DND-41 (cell line): Measurements from ENCODE around the gene RNF220.

Experiments used
- ATAC-seq: fragments of 200-7000 bp; cut with Tn5 transposase; 3 replicates; pipeline ENCODE4 v1.9.1; 2021; ENCODE audit warnings: low read depth; ENCODE audit not compliant: insufficient read depth
- DNase-seq: peaks from one replicate; pipeline ENCODE4 v3.0.0-alpha.2; 2020
- H2AFZ ChIP-seq: 2 replicates; pipeline ENCODE4 v1.6.0; 2012; ENCODE audit warnings: low read depth, low read length
- H3K27ac ChIP-seq: 2 replicates; pipeline ENCODE4 v1.5.1; 2012; ENCODE audit warnings: low read length, inconsistent platforms
- H3K27me3 ChIP-seq: fragments of 200-600 bp; sonication (generic); 2 replicates; pipeline ENCODE4 v1.6.0; 2012; ENCODE audit warnings: low read length, mild to moderate bottlenecking, inconsistent platforms; ENCODE audit not compliant: insufficient read depth, poor library complexity
- H3K36me3 ChIP-seq: 2 replicates; pipeline ENCODE4 v1.5.1; 2012; ENCODE audit warnings: low read length, inconsistent platforms; ENCODE audit not compliant: insufficient read depth
- H3K4me1 ChIP-seq: 2 replicates; pipeline ENCODE4 v1.5.1; 2012; ENCODE audit warnings: mild to moderate bottlenecking, low read length; ENCODE audit not compliant: insufficient read depth
- H3K4me2 ChIP-seq: 2 replicates; pipeline ENCODE4 v1.6.0; 2012; ENCODE audit warnings: mild to moderate bottlenecking, moderate library complexity, low read length, inconsistent platforms; ENCODE audit not compliant: insufficient read depth
- H3K4me3 ChIP-seq, 2 experiments: fragments of 200-600 bp in 1 of 2; shearing (Covaris generic) in 1 of 2; 2 replicates each; pipeline ENCODE4 v1.5.1; 2012 to 2016; ENCODE audit warnings: inconsistent platforms in 2 of 2, low read length in 2 of 2, mild to moderate bottlenecking in 2 of 2, low read depth in 1 of 2, moderate library complexity in 1 of 2
- H3K79me2 ChIP-seq: 2 replicates; pipeline ENCODE4 v1.6.0; 2012; ENCODE audit warnings: low read length, inconsistent platforms; ENCODE audit not compliant: insufficient read depth
- H3K9ac ChIP-seq: 2 replicates; pipeline ENCODE4 v1.6.0; 2012; ENCODE audit warnings: low read depth, mild to moderate bottlenecking, inconsistent platforms, low read length, moderate library complexity
- H3K9me3 ChIP-seq: 2 replicates; pipeline ENCODE4 v1.5.1; 2012; ENCODE audit warnings: low read length, moderate library complexity, mild to moderate bottlenecking, inconsistent platforms; ENCODE audit not compliant: insufficient read depth, severe bottlenecking
- H4K20me1 ChIP-seq: 2 replicates; pipeline ENCODE4 v1.6.0; 2012; ENCODE audit warnings: low read length; ENCODE audit not compliant: insufficient read depth
- EZH2 ChIP-seq: IDR thresholded peaks from 3 replicates; pipeline ENCODE4 v1.6.1; 2012; ENCODE audit warnings: borderline replicate concordance, low read depth, mild to moderate bottlenecking, moderate library complexity, low read length, inconsistent platforms; ENCODE audit not compliant: severe bottlenecking
- TF ChIP-seq, protein P1 (sequence below): IDR thresholded peaks from 2 replicates; pipeline ENCODE4 v1.5.1; 2012; ENCODE audit warnings: borderline replicate concordance, low read length, moderate library complexity, mild to moderate bottlenecking; ENCODE audit not compliant: poor library complexity, severe bottlenecking; ENCODE audit errors: extremely low read depth

Gene RNF220

DNA sequence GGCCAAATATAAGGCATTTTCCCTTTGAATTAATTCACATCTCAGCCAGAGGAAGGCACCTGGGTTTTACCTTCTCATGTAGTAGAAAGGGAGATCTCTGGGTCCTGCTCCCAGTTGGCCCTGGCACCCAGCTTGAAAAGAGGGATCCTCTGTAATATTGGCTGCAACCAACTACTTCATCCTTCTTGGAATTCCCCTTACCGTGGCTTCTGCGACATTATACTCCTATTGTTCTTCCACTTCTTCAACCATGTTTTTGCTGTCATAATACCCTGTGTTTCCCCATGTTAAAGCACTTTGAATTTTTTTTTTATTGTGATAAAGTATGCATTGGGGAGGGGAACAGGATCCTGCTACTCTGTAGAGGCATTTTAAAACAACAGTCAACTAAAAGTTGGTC, 26.8 kb downstream of the RNF220 start:
- DNase-seq (no peak), ATAC-seq (no peak)
- Histone ChIP-seq H3K27ac (no peak overlapping the region), H3K36me3 (no peaks in the 10 kb centered on the region), H4K20me1 (no peaks in the 10 kb centered on the region), H3K4me2 (no peak overlapping the region), H3K9ac (no peak overlapping the region), H3K4me3 (no peak overlapping the region), H3K9me3 (no peaks in the 10 kb centered on the region), H2AFZ (no peak overlapping the region), H3K27me3 (peaks cover 28% of the 10 kb centered on the region), H3K79me2 (no peaks in the 10 kb centered on the region), H3K4me1 (no peaks in the 10 kb centered on the region)
- TF ChIP-seq EZH2, result no peak
- TF ChIP-seq, protein P1, sequence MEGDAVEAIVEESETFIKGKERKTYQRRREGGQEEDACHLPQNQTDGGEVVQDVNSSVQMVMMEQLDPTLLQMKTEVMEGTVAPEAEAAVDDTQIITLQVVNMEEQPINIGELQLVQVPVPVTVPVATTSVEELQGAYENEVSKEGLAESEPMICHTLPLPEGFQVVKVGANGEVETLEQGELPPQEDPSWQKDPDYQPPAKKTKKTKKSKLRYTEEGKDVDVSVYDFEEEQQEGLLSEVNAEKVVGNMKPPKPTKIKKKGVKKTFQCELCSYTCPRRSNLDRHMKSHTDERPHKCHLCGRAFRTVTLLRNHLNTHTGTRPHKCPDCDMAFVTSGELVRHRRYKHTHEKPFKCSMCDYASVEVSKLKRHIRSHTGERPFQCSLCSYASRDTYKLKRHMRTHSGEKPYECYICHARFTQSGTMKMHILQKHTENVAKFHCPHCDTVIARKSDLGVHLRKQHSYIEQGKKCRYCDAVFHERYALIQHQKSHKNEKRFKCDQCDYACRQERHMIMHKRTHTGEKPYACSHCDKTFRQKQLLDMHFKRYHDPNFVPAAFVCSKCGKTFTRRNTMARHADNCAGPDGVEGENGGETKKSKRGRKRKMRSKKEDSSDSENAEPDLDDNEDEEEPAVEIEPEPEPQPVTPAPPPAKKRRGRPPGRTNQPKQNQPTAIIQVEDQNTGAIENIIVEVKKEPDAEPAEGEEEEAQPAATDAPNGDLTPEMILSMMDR, result no peak

DNA sequence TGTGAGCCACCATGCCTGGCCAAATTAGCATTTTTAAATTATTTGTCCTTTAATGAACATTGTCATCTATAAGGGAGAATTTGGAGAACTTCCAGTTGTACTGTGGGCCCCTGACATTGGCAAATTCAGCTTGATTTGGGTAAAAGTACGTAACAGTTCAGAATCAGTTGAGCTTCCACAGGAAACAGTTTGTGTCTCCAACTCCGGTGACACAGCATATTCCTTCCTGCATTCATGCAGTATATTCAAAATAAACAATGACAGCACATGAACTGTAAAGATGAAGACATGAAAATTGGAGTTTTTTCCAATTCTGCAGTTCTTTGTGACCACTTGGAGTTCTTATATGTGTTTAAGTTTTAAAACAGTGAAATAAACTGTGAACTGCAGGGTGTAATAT, 28.2 kb downstream of the RNF220 start:
- TF ChIP-seq, protein P1, result no peak

DNA sequence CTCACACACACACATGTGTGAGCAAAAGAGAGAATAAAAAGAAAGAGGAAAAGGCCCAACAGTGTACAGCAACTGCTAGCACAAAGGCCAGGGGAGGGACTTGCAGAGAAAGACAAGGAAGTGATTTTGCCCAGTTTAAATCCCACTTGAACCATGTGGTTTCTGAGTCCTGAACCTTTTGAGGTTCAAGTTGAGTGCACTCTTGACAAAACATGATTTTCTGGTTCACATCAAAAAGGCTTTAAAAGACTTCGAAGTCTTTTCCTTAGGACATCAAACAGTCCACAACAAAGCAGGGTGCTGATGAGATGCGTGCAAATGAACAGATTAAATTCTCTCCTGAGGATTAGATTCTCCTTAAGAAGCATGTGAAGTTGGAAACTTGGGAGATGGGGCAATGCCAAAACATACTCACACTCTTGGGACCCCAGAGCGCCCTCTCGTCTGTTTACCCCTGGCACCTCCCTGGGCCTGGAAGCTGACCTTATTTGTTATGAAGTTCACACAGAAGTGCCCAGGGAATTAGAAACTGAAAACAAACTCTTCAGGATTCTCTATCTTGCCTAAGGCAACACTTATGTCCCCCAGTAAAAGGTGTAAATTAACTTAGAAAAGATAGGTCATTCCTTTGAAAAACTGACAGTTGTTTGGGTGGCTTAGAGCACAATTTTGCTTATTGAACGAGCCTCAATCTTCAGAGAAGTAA, 31.5 kb downstream of the RNF220 start:
- H2AFZ ChIP-seq, result no peak overlapping the region
- H3K9ac ChIP-seq, result no peak overlapping the region
- peaks cover 5% of the 10 kb centered on the region for H3K27me3 ChIP-seq
- H3K36me3 ChIP-seq, result no peaks in the 10 kb centered on the region
- no peaks in the 10 kb centered on the region for H3K79me2 ChIP-seq
- no peak for DNase-seq
- H3K4me1 ChIP-seq, result no peaks in the 10 kb centered on the region
- H3K27ac ChIP-seq, result no peak overlapping the region
- H4K20me1 ChIP-seq, result no peaks in the 10 kb centered on the region
- no peaks in the 10 kb centered on the region for H3K9me3 ChIP-seq
- no peak for TF ChIP-seq EZH2
- TF ChIP-seq, protein P1, result no peak
- no peak for ATAC-seq
- no peak overlapping the region for H3K4me3 ChIP-seq
- H3K4me2 ChIP-seq, result no peak overlapping the region

More for the DNA sequence above, 28.2 kb downstream of the RNF220 start:
- DNase-seq (no peak), ATAC-seq (no peak)
- Histone ChIP-seq H3K4me2 (no peak overlapping the region), H3K9me3 (no peaks in the 10 kb centered on the region), H3K27ac (no peak overlapping the region), H4K20me1 (no peaks in the 10 kb centered on the region), H3K9ac (no peak overlapping the region), H2AFZ (no peak overlapping the region), H3K4me3 (no peak overlapping the region), H3K27me3 (peaks cover 15% of the 10 kb centered on the region), H3K4me1 (no peaks in the 10 kb centered on the region), H3K36me3 (no peaks in the 10 kb centered on the region), H3K79me2 (no peaks in the 10 kb centered on the region)
